ENCODE measurements around the gene TRAK2.
A peak's percentile ranks its signal among the peaks of the same experiment; 100 is the strongest.
"Not testable (repeated sequence)": the region's sequence is repeated elsewhere in the genome, so short reads cannot be mapped to it uniquely, and the experiment has no call there.

TRAK2 gene, protein sequence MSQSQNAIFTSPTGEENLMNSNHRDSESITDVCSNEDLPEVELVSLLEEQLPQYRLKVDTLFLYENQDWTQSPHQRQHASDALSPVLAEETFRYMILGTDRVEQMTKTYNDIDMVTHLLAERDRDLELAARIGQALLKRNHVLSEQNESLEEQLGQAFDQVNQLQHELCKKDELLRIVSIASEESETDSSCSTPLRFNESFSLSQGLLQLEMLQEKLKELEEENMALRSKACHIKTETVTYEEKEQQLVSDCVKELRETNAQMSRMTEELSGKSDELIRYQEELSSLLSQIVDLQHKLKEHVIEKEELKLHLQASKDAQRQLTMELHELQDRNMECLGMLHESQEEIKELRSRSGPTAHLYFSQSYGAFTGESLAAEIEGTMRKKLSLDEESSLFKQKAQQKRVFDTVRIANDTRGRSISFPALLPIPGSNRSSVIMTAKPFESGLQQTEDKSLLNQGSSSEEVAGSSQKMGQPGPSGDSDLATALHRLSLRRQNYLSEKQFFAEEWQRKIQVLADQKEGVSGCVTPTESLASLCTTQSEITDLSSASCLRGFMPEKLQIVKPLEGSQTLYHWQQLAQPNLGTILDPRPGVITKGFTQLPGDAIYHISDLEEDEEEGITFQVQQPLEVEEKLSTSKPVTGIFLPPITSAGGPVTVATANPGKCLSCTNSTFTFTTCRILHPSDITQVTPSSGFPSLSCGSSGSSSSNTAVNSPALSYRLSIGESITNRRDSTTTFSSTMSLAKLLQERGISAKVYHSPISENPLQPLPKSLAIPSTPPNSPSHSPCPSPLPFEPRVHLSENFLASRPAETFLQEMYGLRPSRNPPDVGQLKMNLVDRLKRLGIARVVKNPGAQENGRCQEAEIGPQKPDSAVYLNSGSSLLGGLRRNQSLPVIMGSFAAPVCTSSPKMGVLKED

DNA sequence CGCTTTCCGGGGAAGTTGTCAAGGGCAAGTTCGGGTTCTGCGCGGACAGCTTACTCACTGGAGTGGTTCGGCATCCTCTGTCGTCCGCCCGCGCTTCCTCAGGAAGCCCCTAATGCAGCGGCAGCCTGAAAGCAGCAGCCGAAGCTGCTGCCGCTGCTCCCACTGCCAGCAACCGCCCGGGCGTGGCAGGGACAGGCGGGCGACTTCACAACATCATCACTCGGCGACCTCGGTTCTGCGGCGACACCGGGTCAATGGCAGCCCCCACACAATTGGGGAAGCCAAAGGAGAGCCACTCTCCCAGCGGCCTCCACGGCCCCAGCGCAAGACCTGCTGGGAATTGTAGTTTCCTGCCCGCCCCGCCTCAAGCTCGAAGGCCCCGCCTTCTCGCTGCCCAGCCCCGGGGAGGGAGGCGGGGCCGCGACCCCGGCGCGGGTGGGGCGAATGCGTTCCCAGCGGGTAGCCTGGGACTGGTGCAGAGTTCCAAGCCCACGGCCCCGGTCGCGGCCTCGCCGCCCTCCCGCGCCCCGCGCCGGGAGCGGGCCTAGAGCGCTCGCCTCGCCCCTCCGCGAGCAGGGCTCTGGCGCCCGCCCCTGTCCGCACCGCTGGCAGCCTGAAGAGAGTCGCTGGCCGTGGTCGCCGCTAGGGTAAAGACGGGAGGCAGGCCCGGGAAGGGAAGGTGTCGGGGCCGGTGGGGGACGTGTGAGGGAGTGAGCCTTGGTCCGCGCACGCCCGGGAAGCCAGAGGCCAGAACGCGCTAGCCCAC is at the start of gene TRAK2, which contains the start of gene STRADB:
TSS of gene TRAK2 (minus strand) at position 167 of the 766 bp plus-strand sequence. CDS start 30,951 bp downstream, outside the sequence.
TSS of gene STRADB (plus strand) at position 449 of the 766 bp plus-strand sequence. CDS start 3,101 bp downstream, outside the sequence.
- peak; percentile 96 for DNase-seq

DNA sequence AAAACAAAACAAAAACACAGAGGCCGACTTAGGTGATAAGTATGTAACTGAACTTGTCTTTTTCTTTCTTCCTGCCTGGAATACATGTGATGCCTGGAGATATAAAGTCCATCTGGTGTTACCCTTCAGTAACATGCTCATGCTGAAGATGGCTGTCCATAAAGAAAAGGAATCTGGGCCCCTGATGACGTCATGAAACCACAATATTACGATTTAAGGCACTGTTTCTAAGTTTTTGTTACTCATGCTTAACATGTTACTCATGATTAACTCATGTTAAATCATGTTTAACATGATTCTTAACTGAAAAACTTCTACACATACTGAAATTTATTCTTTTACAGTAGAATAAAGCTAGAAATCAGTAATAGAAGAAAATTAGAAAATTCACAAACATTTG is 49.3 kb upstream of the TRAK2 start:
- DNase-seq, result no peak

GRCh38 chr2:201496785-201497184 is 45.5 kb upstream of the TRAK2 start:
- DNase-seq, result no peak

- no peak for DNase-seq
These were observed 39.0 kb upstream of the TRAK2 start for GRCh38 chr2:201490291-201490690.

- DNase-seq, result no peak
These were observed 33.5 kb upstream of the TRAK2 start for GRCh38 chr2:201484805-201485204.

DNA sequence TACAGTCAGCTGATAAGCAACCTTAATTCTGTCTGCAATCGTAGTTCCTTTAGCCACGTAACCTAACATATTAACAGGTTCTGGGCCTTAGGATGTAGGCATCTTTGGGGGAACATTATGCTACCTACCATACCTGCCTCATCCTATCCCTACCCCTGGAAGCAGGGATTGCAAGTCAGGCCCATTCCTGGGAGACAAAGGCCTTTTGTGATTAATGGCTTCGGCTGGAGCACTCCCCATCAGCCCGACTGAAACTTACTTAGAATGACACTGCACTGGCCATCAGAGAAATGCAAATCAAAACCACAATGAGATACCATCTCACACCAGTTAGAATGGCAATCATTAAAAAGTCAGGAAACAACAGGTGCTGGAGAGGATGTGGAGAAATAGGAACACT is 32.5 kb upstream of the TRAK2 start:
- not testable (repeated sequence) for DNase-seq

GRCh38 chr2:201483342-201483741 is 32.1 kb upstream of the TRAK2 start:
- no peak for DNase-seq

DNA sequence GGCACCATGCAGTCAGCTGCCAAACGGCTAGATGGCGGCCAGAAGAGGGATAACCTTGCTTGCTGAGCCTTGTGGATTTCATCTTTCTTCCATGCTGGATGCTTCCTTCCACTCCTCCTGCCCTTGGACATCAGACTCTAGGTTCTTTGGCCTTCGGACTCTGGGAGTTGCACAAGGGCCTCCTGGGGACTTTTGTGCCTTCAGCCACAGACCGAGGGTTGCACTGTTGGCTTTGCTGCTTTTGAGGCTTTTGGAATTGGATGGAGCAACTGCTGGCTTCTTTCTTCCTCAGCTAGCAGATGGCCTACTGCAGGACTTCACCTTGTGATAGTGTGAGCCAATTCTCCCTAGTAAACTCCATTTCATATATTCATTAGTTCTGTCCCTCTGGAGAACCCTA is 31.3 kb upstream of the TRAK2 start:
- DNase-seq, result no peak

DNA sequence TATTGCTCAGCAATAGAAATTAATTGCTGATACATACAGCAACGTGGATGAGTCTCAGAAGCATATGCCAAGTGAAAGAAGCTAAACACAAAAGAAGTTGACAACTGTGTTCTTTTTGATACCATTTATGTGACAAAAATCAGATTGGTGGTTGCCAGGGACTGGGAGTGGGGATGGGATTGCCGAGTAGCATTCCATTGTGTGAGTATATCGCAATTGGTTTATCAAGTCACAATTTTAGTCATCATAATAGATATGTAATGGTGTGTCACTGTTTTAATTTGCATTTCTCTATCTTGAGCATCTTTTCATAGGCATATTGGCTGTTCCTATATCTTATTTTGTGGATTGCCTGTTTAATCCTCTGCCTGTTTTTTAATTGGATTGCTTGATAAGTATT is 21.2 kb upstream of the TRAK2 start:
- DNase-seq, result no peak

GRCh38 chr2:201471732-201472393 is 20.6 kb upstream of the TRAK2 start:
- no peak for DNase-seq

DNA sequence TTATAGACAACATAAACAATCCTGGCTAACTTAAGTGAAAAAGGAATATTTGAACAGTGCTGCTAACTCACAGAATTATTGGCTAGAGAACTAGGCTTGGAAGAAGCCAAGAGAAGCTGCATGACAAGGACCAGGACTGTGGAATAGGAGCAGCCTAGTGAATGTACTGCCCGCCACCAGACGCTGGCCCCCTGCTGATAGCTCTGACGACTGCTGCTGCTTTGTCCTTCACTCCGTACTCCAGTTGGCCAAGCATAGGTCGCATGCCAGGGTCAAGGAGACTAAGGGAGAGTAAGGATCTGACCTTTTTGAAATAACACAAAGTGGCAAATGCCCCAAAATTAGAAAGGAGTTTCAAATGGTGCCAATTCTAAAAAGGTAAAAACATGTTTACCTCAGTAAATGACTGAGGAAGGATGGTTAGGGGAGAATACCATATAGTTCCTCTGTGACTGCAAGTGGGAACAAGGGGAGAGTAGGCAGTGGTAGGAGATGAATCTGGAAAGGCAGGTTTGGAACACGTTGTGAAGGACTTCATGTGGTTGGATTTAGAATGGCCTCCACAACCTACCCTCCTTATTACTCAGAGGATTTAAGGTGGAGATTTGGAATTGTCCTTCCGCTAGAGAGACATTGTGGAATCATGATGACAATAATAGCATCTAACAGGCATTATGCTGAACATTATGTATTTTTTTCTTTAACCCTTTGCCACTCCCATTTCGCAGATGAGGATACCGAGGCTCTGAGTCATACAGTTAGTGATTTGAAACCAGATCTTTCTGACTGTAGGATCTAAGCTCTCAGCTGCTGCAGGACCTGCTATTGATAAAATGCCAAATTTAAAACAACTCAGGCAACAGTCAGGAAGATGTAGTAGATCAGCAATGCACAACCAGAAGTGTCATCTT is 19.8 kb upstream of the TRAK2 start:
- DNase-seq, result no peak

DNA sequence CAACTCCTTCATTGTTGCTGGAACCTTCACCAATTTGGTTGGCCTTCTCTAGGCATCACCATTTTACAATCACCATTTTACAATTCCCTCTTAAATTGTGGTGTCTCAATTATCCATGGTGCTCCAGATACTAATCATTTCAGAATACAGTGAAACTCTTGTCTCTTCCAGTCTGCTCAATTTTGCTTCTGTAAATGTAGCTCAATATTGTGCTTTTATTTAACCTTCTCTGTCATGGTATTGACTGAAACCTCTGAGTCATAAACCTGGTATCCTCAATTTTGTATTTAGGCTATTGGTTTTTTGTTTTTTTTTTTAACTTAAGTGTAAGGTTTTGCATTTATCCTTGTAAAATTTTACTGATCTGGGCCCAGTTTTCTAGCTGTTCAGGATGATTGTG is 16.4 kb upstream of the TRAK2 start:
- DNase-seq, result no peak

GRCh38 chr2:201466050-201466675 is 14.9 kb upstream of the TRAK2 start:
- no peak for DNase-seq

DNA sequence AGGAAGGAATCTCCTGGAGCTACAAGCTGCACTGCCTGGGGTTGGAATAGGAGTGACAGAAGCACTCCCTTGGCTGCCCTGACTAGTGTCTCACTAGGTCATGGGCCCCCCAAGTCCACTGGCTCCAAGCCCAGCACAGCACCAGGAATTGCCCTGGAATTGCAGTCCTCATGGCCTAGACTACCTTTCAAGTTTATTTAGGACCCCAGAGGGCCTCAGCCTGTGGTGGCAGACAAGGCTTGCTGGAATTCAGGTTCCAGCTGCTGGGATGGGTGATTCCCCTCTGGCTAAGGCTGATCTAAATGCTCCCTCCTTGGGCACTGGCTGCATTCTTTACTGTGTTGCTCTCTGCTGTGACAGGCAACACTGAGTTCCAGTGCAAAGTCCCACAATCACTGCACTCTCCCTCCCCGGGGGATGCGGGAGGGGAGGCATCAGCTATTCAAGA is 14.3 kb upstream of the TRAK2 start:
- no peak for DNase-seq

DNA sequence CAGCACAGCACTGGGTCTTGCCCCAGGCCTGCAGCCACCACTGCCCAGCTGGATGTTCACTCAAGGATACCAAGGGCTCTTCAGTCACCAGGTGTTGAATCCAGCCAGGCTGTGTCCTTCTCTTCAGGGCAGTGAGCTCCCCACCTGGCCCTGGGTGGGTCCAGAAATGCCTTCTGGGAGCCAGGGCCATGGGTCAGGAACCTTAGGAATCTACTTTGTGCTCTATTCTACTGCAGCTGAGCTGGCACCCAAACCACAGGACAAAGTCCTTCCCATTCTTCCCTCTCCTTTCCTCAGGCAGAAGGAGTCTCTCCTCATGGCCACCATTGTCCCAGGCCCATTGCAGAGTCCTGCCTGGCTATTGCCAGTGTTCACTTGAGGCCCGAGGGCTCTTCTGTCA is 13.3 kb upstream of the TRAK2 start:
- DNase-seq, result no peak

GRCh38 chr2:201460532-201460931 is 9.3 kb upstream of the TRAK2 start:
- no peak for DNase-seq

- no peak for DNase-seq
These were observed 7.1 kb upstream of the TRAK2 start for GRCh38 chr2:201458381-201458780.

GRCh38 chr2:201452922-201453643 is 1.8 kb upstream of the TRAK2 start:
- no peak for DNase-seq

DNA sequence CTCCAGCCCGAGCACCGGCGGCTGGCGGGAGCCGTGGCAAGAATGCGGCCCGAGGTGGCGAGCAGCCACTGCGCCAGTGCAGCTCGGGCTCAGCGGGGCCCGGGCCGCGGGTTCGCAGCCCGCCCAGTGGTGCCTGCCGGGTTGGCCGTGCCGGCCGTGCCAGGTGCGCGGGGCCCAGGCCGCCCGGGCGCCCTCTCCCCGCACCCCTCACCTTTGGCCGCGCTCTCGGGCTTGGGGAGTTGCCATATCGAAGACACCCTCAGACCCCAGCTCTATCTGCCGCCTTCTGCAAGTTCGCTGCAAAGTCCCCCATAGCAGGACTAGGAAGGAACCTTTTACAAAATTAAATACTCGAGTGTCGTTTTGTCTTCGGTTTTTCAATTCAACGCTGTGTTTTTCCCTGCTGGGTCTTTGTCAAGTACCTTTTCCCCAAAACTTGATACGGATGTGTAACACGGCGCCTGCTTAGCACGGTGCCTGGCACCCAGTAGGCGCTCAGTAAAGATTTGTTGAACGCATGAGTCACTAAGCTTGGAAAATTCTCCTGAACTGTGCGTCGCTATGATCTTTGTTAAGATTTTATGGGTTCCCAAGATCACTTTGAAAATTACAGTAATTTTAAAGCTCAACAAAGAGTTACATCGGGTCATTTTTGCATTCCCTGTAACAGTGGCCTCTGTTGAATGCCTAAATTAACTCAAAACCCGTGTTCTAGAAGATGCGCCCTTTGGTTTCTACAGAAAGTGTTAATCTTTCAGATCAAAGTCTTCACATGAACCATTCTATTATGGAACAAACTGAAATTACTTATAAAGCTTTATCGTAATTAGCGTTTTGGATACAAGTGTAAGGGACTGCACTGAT is 1.0 kb upstream of the TRAK2 start:
- no peak for DNase-seq
